Activated naive CD4-positive, alpha-beta T cell treated with anti-CD3 and anti-CD28 coated beads, Interleukin-2, amount 50 U/mL, for 72 hours (primary cell): ENCODE results near the gene CNKSR1. TPM values are rescaled to one million over a fixed set of nuclear protein-coding genes. Genes with fewer than 3 reads are reported as not detected.

Source experiments
- ATAC-seq, 2 donors: fragments of 150-1000 bp; cut with Tn5 transposase; 2 replicates each; pipeline ENCODE4 v1.10.0; 2021; ENCODE audit warnings: mild to moderate bottlenecking in 2 of 2, moderate library complexity in 2 of 2
- DNase-seq, 2 donors: peaks; one replicate each; pipeline ENCODE4 v3.0.0; 2021 to 2022; ENCODE audit warnings: low spot score in 2 of 2
- H3K27ac Mint-ChIP-seq, 2 donors: one replicate each; pipeline ENCODE4 v1.8.0; 2022; ENCODE audit warnings: mild to moderate bottlenecking in 2 of 2, mixed read lengths in 2 of 2
- H3K36me3 Mint-ChIP-seq, 2 donors: one replicate each; pipeline ENCODE4 v1.8.0; 2022; ENCODE audit warnings: mixed read lengths in 2 of 2
- H3K9me3 Mint-ChIP-seq, 2 donors: one replicate each; pipeline ENCODE4 v1.8.0; 2022; ENCODE audit warnings: mixed read lengths in 2 of 2
- total RNA-seq, 2 donors: library from RNA; stranded (reverse); gene quantifications; one replicate each; pipeline ENCODE4 v1.2.3, GENCODE V29; 2022

Gene CNKSR1
- total RNA-seq, 2 donors from 2014 or later: 2.0 to 3.5 TPM

DNA sequence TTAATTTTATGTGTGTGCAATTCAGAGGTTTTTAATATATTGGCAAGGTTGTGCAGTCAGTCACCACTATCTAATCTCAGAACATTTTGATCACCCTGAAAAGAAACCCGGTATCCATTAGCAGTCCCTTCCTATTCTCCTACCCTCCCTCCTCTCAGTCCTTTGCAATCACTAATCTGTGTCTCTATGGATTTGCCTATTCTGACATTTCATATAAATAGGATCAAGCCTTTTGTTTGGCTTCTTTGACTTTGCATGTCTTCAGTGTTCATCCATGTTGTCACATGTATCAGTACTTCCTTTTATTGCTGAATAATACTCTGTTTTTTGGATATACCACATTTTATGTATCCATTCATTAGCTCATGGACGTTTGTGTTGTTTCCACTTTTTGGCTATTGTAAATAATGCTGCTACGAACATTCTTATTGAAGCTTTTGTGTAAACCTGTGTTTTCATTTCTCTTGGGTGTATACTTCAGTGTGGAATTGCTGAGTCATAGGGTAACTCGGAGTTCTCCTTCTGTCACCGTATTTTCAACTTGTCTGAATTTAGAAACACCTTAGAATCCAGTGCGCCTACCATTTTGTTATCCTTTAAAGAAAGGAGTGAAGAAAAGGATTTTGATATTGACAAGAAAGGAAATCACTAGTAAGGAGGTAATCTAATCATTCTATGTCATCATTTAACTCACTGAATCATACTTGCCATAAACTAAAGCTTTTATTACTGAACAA is 60.1 kb downstream of the CNKSR1 start:
- DNase-seq (no peak), ATAC-seq (no peak)
- H3K36me3 Mint-ChIP-seq: peaks cover 21 to 24% of the 10 kb centered on the region in 2 donors
- no peaks in the 10 kb centered on the region for H3K9me3 Mint-ChIP-seq
- no peak overlapping the region for H3K27ac Mint-ChIP-seq

Other genes starting within 250 kb of the CNKSR1 start
- 1 to 10 TPM; 8.7 to 9.5 TPM for gene PAFAH2, start 179.4 kb upstream of the CNKSR1 start, total RNA-seq
- gene EXTL1, start 155.7 kb upstream of the CNKSR1 start, total RNA-seq: not detected
- gene SLC30A2, start 131.4 kb upstream of the CNKSR1 start, total RNA-seq: not detected
- under 1 TPM in 1 of 2 donors, not detected in 1; 0.31 TPM for gene TRIM63, start 109.9 kb upstream of the CNKSR1 start, total RNA-seq
- gene PDIK1L, start 65.7 kb upstream of the CNKSR1 start, total RNA-seq: 10 to 100 TPM; 12.9 to 22.6 TPM
- gene FAM110D, start 18.4 kb upstream of the CNKSR1 start, total RNA-seq: not detected
- gene C1orf232, start 8.5 kb upstream of the CNKSR1 start, total RNA-seq: not detected
- gene ZNF593, start 7.6 kb upstream of the CNKSR1 start, total RNA-seq: 10 to 100 TPM; 23.0 to 34.4 TPM
- not detected for gene ZNF593OS, start 5.7 kb upstream of the CNKSR1 start, total RNA-seq
- not detected for gene CATSPER4, start 13.1 kb downstream of the CNKSR1 start, total RNA-seq
- 10 to 100 TPM; 26.9 to 92.3 TPM for gene CEP85, start 56.7 kb downstream of the CNKSR1 start, total RNA-seq
- 100 to 1,000 TPM; 261 to 364 TPM for gene SH3BGRL3, start 102.6 kb downstream of the CNKSR1 start, total RNA-seq
- gene UBXN11, start 129.1 kb downstream of the CNKSR1 start, total RNA-seq: 10 to 100 TPM; 21.0 to 25.8 TPM
- gene CD52, start 140.5 kb downstream of the CNKSR1 start, total RNA-seq: 100 to 1,000 TPM; 343 to 698 TPM
- 1 to 10 TPM; 1.0 to 6.0 TPM for gene CRYBG2, start 176.6 kb downstream of the CNKSR1 start, total RNA-seq
- gene ZNF683, start 195.3 kb downstream of the CNKSR1 start, total RNA-seq: not detected
- not detected for gene LIN28A, start 233.3 kb downstream of the CNKSR1 start, total RNA-seq